Suprapubic skin (tissue), 4 donors: ENCODE data around the gene GLIS2. TPM values are rescaled to one million over a fixed set of nuclear protein-coding genes. Genes with fewer than 3 reads are reported as not detected.

Experiments
- DNase-seq, 2 donors: peaks; one replicate each; pipeline ENCODE4 v3.0.0-alpha.2; 2019; ENCODE audit warnings: low spot score in 2 of 2
- H3K27ac ChIP-seq: fragments of 200-600 bp; sonication (generic); one replicate; pipeline ENCODE4 v1.5.1; 2019
- H3K27me3 ChIP-seq: fragments of 200-600 bp; sonication (generic); one replicate; pipeline ENCODE4 v1.5.1; 2019
- H3K36me3 ChIP-seq: fragments of 200-600 bp; sonication (generic); one replicate; pipeline ENCODE4 v1.5.1; 2019
- H3K4me1 ChIP-seq: fragments of 200-600 bp; sonication (generic); one replicate; pipeline ENCODE4 v1.5.1; 2019
- H3K4me3 ChIP-seq: fragments of 200-600 bp; sonication (generic); one replicate; pipeline ENCODE4 v1.5.1; 2019; ENCODE audit warnings: mild to moderate bottlenecking
- H3K9me3 ChIP-seq: fragments of 200-600 bp; sonication (generic); one replicate; pipeline ENCODE4 v1.5.1; 2019
- CTCF ChIP-seq, 2 donors: fragments of 200-600 bp in 1 of 2; fragments of 450-650 bp in 1 of 2; sonication (generic) in 1 of 2; IDR thresholded peaks; one replicate each; pipeline ENCODE4 v1.5.1; 2016 to 2019; ENCODE audit warnings: antibody characterized with exemption in 2 of 2, mild to moderate bottlenecking in 1 of 2, moderate library complexity in 1 of 2
- EP300 ChIP-seq: sonication (generic); formaldehyde crosslinking; IDR thresholded peaks from one replicate; pipeline ENCODE4 v1.6.1; 2017; ENCODE audit warnings: antibody characterized with exemption
- POLR2A ChIP-seq, 2 donors: fragments of 450-650 bp; IDR thresholded peaks; one replicate each; pipeline ENCODE4 v1.6.1; 2017; ENCODE audit warnings: antibody characterized with exemption in 2 of 2, mild to moderate bottlenecking in 2 of 2, moderate library complexity in 2 of 2
- POLR2AphosphoS5 ChIP-seq, 3 donors: sonication (generic); formaldehyde crosslinking; IDR thresholded peaks; one replicate each; pipeline ENCODE4 v1.6.1; 2017; ENCODE audit warnings: antibody characterized with exemption in 3 of 3
- WGBS: methylation state at CpG from one replicate; pipeline ENCODE4 v1.1.5; 2018; 5-methylcytosine and 5-hydroxymethylcytosine counted together
- total RNA-seq, 4 donors: library from RNA; depleted of rRNA; stranded (reverse); fragments of >200 nt; gene quantifications; one replicate each; pipeline ENCODE4 v1.1.0, GENCODE V29; 2016

The GLIS2 gene
- total RNA-seq, 4 donors from 2014 or later, result 1.1 to 3.1 (median 2.3) TPM

- 82% methylated on average over 6 of the region's 21 CpGs for WGBS
- H3K9me3 ChIP-seq, result no peaks in the 10 kb centered on the region
- H3K27ac ChIP-seq, result peak overlapping the region; percentile 87
- H3K36me3 ChIP-seq, result peaks cover 33% of the 10 kb centered on the region
- no peak for TF ChIP-seq POLR2AphosphoS5 (IDR thresholded peaks at IDR 0.05)
- no peak for TF ChIP-seq CTCF (IDR thresholded peaks at IDR 0.05)
- no peak for TF ChIP-seq EP300
- TF ChIP-seq POLR2A (IDR thresholded peaks at IDR 0.05), result no peak
- H3K4me1 ChIP-seq, result peaks cover 81% of the 10 kb centered on the region
- no peaks in the 10 kb centered on the region for H3K27me3 ChIP-seq
- H3K4me3 ChIP-seq, result no peak overlapping the region
- DNase-seq, result no peak
Measured at GRCh38 chr16:4378999-4379690, 63.3 kb downstream of the GLIS2 start.

- TF ChIP-seq POLR2A (IDR thresholded peaks at IDR 0.05), result no peak
- peaks cover 80% of the 10 kb centered on the region for H3K4me1 ChIP-seq
- WGBS, result 56% methylated on average over 16 of the region's 26 CpGs
Measured at GRCh38 chr16:4380119-4381063, 64.5 kb downstream of the GLIS2 start.

GRCh38 chr16:4381072-4381934, 65.4 kb downstream of the GLIS2 start:
- WGBS, result 74% methylated on average over 7 of the region's 59 CpGs
- TF ChIP-seq CTCF (IDR thresholded peaks at IDR 0.05), result no peak
- no peak for TF ChIP-seq EP300
- no peak for TF ChIP-seq POLR2AphosphoS5 (IDR thresholded peaks at IDR 0.05)
- no peak for TF ChIP-seq POLR2A (IDR thresholded peaks at IDR 0.05)
- Histone ChIP-seq H3K4me1 (peaks cover 81% of the 10 kb centered on the region), H3K9me3 (no peaks in the 10 kb centered on the region), H3K27ac (no peak overlapping the region), H3K4me3 (no peak overlapping the region), H3K36me3 (peaks cover 44% of the 10 kb centered on the region), H3K27me3 (no peaks in the 10 kb centered on the region)
- DNase-seq, result peak in 1 of 2 donors; percentile 76

More at GRCh38 chr16:4380119-4381063, 64.5 kb downstream of the GLIS2 start:
- Histone ChIP-seq H3K4me3 (no peak overlapping the region), H3K9me3 (no peaks in the 10 kb centered on the region), H3K27me3 (no peaks in the 10 kb centered on the region), H3K36me3 (peaks cover 39% of the 10 kb centered on the region), H3K27ac (peak overlapping the region; percentile 54)
- peak in 1 of 2 donors; percentile 64 for DNase-seq

GRCh38 chr16:4381935-4382794, 66.3 kb downstream of the GLIS2 start:
- H3K4me3 ChIP-seq, result no peak overlapping the region
- H3K4me1 ChIP-seq, result peaks cover 81% of the 10 kb centered on the region
- 90% methylated on average over 21 of the region's 55 CpGs for WGBS
- H3K27ac ChIP-seq, result peak overlapping the region; percentile 36
- no peaks in the 10 kb centered on the region for H3K27me3 ChIP-seq
- TF ChIP-seq POLR2AphosphoS5 (IDR thresholded peaks at IDR 0.05), result no peak
- no peak for TF ChIP-seq POLR2A (IDR thresholded peaks at IDR 0.05)
- no peak for TF ChIP-seq EP300
- no peak for TF ChIP-seq CTCF (IDR thresholded peaks at IDR 0.05)
- H3K36me3 ChIP-seq, result peaks cover 46% of the 10 kb centered on the region
- no peaks in the 10 kb centered on the region for H3K9me3 ChIP-seq
- DNase-seq, result peak; percentile 64 to 77
